Right ventricle myocardium superior (tissue), 1 donor: ENCODE measurements around the gene CPLX3. TPM values are rescaled to one million over a fixed set of nuclear protein-coding genes. Genes with fewer than 3 reads are reported as not detected.

Experiments used
- ATAC-seq: fragments of 200-7000 bp; cut with Tn5 transposase; one replicate; pipeline ENCODE4 v1.9.1; 2020; ENCODE audit warnings: mild to moderate bottlenecking; ENCODE audit not compliant: poor library complexity
- DNase-seq: peaks from one replicate; pipeline ENCODE4 v3.0.0-alpha.2; 2020
- intact Hi-C: fragments of 100-400 bp; cut with DNase I; formaldehyde crosslinking; loops from one replicate; pipeline ENCODE4 v1.11.2; 2022
- total RNA-seq: library from RNA; stranded (reverse); fragmentation: NEBNext Ultra II Directional; extraction: Animal tissue kit (Norgen Biotek cat#: 25700); gene quantifications from one replicate; pipeline ENCODE4 v1.2.1, GENCODE V29; 2021
- donor health status: DM: no; HTN: yes; CAD: no; lungs with severe emphysema.

CPLX3 gene
- total RNA-seq, 1 donor from 2014 or later: 3.6 TPM

DNA sequence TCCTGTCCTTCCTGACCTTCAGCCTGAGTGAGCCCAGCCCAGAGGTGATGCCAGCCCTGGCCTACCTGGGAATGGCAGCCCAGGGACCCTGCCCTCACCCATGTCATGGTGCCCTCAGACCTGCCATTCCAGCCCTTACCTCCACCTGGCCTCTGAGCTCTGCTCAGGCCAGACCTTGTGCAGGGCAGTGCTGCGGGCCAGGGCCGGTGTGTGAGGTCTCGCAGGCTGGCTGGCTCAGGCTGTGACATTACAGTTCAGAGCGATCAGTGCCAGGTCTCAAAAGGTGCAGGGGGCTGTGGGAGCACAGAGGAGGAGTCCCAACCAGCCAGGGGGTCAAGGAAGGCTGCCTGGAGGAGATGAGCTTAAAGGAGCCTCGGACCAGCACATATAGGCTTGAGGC lies 6.4 kb upstream of the CPLX3 start:
- ATAC-seq (no peak), DNase-seq (no peak)
- intact Hi-C loops: no loop called here

DNA sequence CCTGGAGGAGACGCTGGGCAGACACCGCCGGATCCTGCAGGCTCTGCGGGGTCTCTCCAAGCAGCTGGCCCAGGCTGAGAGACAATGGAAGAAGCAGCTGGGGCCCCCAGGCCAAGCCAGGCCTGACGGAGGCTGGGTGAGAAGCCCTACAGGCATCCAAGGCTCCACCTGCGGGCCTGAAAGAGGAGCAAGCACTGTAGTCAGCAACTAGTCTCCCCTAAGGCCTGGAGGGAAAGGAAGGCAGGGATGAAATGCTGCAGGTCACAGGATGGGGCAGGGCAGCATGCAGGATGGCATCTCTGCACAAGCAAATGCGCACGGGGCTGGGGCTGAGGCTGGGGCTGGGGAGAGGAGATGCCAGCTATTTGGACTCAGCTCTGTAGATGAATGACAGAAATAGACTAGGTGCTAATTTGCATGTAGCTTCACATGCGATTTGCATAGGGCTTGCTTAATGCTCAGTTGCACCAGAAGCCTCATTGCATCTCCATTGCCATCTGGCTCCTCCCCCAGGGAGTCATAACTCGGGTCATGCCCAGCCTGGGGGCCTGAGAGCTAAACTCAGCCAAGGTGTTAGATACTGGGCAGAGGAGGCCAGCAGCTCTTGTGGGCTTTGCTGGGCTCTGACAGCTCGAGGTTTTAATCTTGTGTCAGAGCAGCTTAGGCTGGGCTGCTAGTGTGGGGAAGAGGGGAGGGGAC lies 5.2 kb upstream of the CPLX3 start:
- intact Hi-C loops: no loop called here
- ATAC-seq (no peak), DNase-seq (no peak)

DNA sequence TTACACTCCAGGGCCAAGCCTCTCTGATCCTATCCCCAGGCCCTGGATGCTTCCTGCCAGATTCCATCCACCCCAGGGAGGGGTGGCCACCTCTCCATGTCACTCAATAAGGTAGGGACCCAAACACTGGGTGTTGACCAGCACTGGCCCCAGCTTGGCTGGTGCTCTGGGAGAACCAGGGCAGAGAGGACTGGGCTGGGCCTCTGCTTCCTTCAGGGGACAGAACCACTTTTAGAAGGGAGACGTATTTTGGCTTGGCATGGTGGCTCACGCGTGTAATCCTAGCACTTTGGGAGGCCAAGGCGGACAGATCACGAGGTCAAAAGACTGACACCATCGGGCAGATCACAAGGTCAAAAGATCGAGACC lies 4.7 kb upstream of the CPLX3 start:
- intact Hi-C loops: no loop called here
- no peak for ATAC-seq
- no peak for DNase-seq

DNA sequence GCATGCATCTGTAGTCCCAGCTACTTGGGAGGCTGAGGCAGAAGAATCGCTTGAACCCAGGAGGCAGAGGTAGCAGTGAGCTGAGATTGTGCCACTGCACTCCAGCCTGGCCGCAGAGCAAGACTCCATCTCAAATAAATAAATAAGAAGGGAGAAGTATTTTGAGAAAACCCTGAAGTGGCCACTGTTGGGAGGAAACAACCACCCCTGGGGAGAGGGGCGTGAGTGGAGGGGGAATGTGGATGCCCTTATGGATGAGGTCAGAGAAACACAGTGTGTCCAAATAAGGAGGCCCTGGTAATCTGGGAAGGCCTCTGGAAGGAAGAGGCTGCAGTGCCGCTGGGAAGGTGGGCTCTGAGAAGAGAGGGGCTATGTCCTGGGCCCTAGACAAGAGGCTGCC lies 4.2 kb upstream of the CPLX3 start:
- ATAC-seq (no peak), DNase-seq (no peak)
- intact Hi-C loops: no loop called here

DNA sequence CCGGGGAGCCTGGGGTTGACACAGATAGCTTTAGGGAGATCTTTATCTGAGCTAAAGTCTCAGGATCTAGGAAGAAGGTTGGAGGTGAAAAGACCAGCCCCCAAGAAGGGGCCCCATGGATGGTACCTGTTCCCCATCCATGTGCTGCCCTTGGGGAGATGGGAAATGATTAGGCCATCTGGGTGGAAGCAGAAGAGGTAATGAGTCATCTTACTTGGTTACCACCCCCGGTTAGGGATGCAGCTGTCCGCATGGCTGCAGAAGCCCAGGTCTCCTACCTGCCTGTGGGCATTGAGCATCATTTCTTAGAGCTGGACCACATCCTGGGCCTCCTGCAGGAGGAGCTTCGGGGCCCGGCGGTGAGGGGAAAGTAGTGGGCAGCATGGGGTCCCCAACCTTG lies 3.1 kb upstream of the CPLX3 start:
- intact Hi-C loops: no loop called here
- DNase-seq (no peak), ATAC-seq (no peak)

DNA sequence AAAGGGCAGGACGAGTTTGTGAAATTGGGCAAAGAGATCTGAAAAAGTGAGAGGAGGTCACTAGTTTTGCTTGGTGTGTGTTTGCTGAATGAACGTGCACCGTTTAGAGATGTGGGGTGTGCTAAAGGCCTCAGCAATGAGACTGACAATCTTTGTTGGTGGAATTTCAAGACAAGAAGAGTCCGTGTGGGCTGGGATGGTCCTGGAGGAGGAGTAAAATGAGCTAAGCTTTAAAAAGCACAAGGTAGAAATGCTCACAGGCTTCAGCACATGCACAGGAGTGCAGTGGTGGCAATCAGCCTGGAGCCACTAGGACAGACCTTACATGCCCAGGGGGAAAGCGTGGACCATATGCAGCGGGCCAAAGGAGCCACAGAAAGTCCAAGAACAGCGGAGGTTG lies 1.5 kb upstream of the CPLX3 start:
- no peak for DNase-seq
- ATAC-seq: no peak
- intact Hi-C loops: no loop called here

DNA sequence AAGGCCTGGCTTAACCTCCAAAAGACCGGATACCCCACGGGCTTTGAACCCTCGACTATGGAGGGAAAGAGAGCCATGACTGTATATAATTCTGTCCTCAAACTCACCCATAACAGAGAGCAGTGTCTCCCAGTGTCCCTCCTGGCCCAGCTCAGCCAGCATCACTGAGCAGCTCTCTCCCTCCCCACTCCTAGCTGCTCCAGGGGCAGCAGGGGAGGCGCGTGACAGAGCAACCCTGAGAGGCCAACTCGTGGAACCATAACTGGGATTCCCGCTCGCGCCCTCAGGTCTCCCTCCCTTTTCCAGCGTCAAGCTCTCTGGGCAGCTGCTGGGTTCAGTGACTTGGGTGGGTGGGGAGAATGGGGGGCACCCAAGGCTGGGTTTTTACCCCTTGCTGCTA lies 561 bp upstream of the CPLX3 start:
- ATAC-seq (no peak), DNase-seq (no peak)
- intact Hi-C loops: no loop called here

DNA sequence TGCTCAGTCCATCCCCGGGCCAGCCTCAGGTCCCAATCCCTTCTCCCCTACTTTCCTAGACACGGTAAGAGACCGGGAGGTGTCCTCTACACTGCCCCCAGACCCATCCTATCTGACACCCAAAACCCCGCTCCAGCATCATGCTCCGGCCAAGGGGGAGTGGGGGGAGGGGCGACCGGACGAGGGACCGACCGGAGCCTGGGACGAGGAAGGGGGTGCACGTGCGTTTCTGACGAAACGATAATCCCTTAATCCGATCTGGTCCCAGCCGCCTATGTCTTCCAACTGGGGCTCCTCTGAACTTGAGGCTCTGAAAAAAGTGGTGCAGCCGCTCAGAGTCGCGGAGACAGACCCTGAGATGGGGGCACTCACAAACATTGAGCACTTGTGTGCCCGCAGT lies 494 bp downstream of the CPLX3 start:
- no peak for DNase-seq
- ATAC-seq: no peak
- intact Hi-C loops: no loop called here

DNA sequence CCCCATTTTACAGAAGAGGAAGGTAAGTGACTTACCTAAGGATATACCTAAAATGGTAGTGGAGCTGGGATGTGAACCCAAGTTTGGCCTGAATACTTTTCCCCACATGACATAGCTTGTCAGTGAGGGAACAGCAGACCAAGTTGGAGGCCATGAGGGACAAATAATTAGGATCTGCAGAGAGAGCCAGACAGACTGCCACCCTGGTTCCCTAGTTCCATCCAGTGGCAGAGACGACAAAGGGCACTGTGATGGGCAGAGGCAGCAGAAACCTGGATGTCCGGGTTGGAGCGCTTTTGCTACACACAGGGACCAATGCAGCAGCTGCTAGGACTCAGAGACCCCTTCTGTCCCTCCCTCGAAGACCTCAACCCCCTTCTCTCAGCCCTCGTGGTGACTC lies 1.2 kb downstream of the CPLX3 start:
- intact Hi-C loops: no loop called here
- DNase-seq (no peak), ATAC-seq (no peak)

DNA sequence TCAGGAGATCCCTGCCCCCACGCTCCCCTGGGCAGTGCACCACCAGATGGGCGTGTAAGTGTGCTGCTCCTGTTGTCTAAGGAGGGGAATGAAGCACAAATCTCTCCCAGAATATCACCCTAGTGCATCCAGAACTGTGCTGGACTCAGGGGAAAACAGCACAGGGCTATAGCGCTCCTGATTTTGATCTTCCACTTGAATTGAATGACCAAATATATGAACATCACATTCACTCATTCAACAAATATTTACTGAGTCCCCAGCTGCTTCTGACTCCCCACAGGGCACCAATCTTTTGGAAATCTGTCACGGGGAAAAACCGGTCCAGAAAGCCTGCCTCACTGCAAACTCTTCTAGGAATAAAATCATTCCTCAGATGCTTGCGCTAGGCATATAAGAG lies 2.4 kb downstream of the CPLX3 start:
- ATAC-seq: no peak
- DNase-seq: no peak
- intact Hi-C loops: no loop called here

DNA sequence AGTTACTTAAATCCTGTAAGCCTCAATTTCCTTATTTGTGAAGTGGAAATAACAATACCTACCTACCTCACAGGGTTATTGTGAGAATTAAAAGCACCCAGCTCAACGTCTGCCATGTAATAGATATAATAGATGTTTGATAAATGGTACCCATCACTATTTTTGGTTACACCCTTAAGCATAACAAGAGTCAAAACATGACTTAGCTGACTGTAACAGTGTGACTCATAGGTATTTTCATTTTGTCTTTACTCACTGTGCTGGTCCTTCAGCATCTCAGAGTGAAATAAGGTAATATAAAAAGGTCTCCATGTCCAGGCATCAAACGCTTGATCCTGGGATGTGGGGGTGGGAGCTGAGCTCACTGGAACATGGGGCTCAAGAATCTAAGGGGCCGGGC lies 3.1 kb downstream of the CPLX3 start:
- ATAC-seq: no peak
- DNase-seq: no peak
- intact Hi-C loops: no loop called here

DNA sequence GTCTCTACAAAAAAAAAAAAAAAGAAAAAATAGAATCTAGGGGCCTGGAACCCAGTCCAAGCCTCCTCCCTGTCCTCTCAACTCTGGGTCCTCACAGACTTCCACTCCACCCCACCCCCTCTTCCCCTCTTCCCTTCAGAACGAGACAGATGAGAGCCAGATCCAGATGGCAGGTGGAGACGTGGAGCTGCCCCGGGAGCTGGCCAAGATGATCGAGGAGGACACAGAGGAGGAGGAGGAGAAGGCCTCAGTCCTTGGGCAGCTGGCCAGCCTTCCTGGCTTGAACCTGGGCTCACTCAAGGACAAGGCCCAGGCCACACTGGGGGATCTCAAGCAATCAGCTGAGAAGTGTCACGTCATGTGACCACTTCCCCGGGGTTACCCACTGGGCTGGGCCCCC lies 3.6 kb downstream of the CPLX3 start:
- intact Hi-C loops: no loop called here
- ATAC-seq (no peak), DNase-seq (no peak)

DNA sequence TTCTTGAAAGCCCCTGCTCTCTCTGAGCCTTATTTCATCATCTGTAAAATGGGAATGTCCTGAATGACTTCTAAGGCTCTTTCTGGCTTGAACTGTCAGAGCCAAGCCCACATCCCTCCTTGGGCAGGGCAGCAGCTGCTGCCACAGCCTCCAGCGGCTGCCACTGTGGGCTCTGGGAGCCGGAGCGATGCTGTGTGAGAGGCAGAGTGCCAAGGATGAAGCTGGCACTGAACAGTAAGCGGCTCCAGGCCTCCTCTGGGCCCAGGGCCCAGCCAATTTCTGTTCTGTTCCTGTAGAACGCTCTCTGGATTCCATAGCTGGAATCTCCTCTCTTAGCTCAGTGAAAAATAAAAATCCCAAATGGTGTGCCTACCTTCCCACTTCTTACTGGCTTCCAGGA lies 4.4 kb downstream of the CPLX3 start:
- DNase-seq: peak; percentile 69
- ATAC-seq: peak; percentile 84
- intact Hi-C loops: no loop called here

DNA sequence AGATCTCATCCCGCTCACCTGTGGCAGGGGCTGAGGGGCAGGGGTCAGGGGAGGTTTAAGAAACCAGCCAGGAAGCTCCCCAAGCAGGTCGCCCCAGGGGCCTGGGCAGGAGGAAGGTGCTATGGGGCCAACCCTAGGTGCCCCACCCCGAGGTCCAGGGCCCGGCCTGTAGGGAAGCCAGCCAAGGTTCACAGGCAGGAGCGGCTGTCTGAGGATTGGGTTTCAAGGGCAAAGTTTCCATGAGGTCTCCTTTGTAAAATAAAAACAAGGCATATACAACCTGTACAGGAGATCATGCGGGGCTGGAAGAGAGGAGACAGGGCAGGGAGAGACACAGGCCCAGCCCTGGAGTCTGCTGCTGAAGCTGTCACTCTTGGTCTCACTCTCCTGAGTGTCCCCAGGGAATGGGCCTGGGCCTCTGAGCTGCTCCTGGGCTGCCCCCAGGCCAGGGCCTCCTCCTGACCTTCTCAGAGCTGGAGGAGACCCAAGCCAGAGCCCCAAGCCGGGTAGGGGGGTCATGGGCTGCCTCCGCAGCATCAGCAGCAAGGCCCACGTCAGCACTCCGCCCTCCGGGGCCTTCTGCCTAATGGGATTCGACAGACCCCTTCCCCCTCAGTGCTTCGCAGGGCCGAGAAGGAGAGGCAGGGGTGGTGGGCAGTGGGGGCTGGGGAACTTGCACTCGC lies 5.5 kb downstream of the CPLX3 start:
- no peak for DNase-seq
- intact Hi-C loops: no loop called here
- peak; percentile 46 for ATAC-seq

DNA sequence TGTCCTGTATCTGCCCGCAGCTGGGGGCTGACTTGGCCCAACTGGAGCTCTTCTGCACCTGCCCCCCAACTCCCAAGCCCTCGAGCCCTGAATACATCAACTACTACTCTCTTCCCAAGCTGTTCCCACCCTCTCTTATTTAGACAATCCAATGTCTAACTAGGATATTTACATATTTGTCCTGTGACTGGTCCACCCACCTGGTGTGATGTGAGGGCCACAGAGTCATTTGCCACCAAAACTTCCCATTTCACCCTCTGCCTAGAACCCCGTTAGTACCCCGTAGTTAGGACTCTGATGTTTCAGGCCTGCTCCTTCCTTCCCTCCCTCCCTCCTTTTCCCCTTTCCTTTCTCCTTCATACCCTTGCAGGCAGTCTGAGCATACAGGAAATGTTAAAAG lies 6.4 kb downstream of the CPLX3 start:
- no peak for ATAC-seq
- intact Hi-C loops: no loop called here
- DNase-seq: no peak

DNA sequence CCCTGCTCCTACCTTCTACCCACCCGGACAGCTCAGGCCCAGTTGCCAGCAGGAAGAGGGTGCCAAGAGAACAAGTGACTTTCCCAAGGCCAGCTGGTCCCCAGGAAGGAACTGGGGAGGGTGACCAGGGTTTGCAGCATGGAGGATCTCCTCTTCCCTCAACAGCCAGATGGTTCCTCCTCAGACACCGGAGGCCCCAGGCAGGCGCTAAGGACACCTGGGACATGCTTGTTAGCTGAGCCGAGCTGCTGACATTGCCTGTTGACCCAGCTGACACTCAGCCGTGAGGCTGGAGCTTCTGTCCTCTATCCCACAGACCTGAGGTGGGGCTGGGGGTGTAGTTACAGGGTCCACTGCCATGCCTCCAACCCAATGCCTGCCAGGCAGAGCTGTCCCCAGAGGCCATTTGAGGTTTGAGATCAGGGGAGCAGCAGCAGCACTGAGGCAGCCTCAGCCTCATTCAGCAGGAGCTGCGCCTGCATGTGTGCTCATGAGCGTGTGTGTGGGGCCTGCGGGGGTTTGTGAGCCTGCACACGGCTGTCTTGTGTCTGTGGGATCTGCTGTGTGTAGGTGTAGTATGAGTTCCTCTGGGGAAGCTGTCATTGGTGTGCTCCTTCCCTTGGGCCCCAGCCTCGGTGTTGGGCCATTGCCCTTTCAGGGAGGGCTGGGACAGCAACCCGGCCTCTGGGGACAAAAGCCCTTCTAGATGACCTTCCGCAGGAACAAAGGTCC lies 7.1 kb downstream of the CPLX3 start:
- DNase-seq (no peak), ATAC-seq (no peak)
- intact Hi-C loops: no loop called here

DNA sequence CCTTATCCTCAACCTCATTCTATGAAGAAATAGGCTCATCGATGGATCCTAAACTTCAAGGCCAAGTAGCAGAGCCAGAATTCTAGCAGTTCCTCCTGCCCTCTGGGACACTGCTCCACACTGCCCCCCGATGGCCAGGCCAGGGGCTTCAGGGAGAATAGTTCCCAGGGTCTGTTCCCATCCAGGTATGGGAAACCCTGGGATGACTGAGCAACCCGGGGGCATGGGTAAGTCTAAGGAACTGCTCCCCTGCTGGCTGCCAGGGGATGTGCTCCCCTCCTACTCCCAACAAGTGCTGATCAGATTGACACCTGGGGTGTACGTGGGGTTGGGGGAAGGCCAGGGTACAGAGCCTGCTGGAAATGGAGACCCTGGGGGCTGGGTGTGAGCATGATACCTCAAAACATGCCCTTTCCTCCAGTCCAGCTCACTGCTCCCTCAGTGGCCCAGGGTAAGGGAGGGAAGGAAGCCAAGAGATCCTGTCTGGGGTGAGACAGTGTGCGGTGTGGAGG lies 8.9 kb downstream of the CPLX3 start:
- intact Hi-C loops: no loop called here
- DNase-seq: peak; percentile 76

DNA sequence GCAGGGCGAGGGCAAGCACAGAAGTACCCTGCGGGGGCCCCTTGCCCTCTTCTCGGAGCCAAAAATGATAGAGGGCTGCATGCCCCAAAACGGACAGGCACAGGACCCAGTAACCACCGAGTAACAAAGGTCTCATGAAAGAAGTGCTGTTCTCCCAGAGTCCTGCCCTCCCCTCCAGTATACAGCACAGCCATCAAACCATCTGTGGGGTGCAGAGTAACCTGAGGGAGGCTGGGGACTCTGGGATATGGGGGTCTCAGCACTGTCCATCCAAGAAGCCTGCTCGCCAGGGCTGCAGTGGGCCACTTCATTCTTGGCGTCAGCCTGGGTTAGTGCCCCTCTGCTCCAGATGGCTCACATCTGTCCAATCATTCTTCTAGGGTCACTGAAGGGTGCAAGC lies 10.4 kb downstream of the CPLX3 start:
- intact Hi-C loops: no loop called here

More for the DNA sequence above, 8.9 kb downstream of the CPLX3 start:
- ATAC-seq: peak; percentile 54

DNA sequence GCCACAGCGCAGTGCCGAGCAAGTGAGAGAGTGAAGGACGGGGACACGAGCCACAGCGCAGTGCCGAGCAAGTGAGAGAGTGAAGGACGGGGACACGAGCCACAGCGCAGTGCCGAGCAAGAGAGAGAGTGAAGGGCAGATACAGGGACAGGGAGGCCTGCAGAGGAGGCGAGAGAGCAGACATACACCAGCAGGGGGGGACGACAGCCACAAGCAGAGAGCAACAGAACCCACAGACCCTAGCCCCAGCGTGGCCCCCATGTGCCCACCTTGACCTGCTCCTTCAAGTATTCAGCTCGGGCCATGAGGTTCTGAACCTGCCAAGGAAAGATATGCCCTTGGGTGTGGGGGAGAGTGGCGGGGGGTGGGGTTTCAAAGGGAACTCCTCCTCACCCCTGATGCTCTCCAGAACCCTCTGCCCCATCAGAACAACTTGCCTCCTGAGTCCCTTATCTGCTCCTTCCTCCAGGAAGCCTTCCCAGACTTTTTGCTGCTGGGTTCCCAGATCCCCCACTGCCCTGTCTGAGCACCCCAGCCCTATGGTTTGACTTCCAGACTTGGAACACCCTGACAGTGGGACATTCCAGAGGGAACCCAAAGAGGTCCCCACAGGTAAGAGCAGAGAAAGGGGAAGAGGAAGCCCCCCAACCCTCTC lies 11.2 kb downstream of the CPLX3 start:
- intact Hi-C loops: no loop called here
- no peak for ATAC-seq
- DNase-seq: no peak

More for the DNA sequence above, 10.4 kb downstream of the CPLX3 start:
- DNase-seq (no peak), ATAC-seq (no peak)

DNA sequence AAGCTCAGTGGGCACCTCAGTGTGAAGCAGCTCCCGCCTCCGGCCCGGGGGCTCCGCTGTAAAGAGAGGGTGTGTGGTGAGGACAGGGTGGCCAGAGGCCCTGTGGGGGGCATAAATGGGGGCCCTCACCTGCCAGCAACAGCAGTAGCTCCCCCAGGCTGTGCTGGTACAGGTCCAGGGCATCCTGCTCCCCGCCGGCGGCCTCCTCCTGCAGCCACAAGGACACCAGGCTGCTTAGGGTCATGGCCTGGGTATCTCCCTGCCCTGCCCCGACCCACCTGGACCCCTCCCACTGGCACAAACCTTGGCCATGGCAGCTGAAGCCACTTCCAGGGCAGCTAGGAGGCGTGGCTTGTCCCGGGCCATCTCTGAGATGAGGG lies 11.7 kb downstream of the CPLX3 start:
- ATAC-seq (no peak), DNase-seq (no peak)
- intact Hi-C loops: no loop called here
